ENCODE results near the gene REC114. TPM values are rescaled to one million over a fixed set of nuclear protein-coding genes. Genes with fewer than 3 reads are reported as not detected.

Gene REC114
- total and polyA plus RNA-seq, 12 donors, result 0.28 to 0.62 (median 0.44) TPM; not detected in 8

DNA sequence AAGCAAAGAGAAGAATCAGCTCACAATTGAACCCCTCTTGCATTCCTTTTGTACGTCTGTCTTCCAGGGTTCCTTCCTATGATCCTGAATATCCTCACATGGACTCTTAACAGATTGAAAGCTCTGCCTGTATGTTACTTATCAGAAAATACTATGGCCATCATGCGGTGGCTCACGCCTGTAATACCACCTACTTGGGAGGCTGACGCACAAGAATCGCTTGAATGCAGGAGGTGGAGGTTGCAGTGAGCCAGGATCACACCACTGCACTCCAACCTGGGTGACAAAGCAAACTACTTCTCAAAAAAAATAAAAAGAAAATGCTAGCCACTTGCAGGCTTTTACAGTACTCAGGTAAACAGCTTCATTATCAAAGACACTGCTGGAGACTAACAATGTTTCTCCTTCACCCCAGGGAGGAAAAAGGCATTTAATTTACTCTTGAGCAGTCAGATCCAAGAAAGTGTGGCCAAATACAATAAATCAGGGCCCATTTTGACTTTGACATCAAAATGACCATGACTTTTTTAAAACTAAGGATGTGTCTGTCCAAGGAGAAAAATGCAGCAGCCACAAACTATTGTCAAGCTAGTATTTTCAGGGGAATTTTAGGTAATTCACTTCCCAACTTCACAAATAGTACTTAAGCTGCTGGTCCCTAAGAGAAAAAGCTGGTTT is 162.9 kb downstream of the REC114 start:
- H3K4me3 ChIP-seq, result no peak overlapping the region
- intact Hi-C loops (cut with DNase I), result loop anchor here in 1 of 10 donors (5.0 kb wide), 1 partner anchor 34 kb away; no protein-coding TSS in a partner anchor
- no peaks in the 10 kb centered on the region for H3K27me3 ChIP-seq
- WGBS, 2 donors, result 95 to 98% methylated on average over 5 of the region's 5 CpGs
- TF ChIP-seq, protein P1, sequence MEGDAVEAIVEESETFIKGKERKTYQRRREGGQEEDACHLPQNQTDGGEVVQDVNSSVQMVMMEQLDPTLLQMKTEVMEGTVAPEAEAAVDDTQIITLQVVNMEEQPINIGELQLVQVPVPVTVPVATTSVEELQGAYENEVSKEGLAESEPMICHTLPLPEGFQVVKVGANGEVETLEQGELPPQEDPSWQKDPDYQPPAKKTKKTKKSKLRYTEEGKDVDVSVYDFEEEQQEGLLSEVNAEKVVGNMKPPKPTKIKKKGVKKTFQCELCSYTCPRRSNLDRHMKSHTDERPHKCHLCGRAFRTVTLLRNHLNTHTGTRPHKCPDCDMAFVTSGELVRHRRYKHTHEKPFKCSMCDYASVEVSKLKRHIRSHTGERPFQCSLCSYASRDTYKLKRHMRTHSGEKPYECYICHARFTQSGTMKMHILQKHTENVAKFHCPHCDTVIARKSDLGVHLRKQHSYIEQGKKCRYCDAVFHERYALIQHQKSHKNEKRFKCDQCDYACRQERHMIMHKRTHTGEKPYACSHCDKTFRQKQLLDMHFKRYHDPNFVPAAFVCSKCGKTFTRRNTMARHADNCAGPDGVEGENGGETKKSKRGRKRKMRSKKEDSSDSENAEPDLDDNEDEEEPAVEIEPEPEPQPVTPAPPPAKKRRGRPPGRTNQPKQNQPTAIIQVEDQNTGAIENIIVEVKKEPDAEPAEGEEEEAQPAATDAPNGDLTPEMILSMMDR (IDR thresholded peaks at IDR 0.05), result no peak
- peaks cover 0 to 8% (median 0%) of the 10 kb centered on the region in 11 donors for H3K9me3 ChIP-seq
- H3K4me1 ChIP-seq, result peaks cover 5 to 100% (median 77%) of the 10 kb centered on the region in 9 donors
- DNase-seq, result no peak
- no peaks in the 10 kb centered on the region for H3K36me3 ChIP-seq
- H3K27ac ChIP-seq, result no peak overlapping the region
- ATAC-seq, result no peak

- Histone ChIP-seq H3K9me3 (peaks cover 0 to 8% (median 0%) of the 10 kb centered on the region in 11 donors), H3K36me3 (no peaks in the 10 kb centered on the region), H3K4me3 (no peak overlapping the region), H3K4me1 (peaks cover 0 to 99% (median 73%) of the 10 kb centered on the region in 9 donors), H3K27me3 (no peaks in the 10 kb centered on the region), H3K27ac (peak overlapping the region in 1 of 10 donors; percentile 12)
- intact Hi-C loops (cut with DNase I), result loop anchor here in 1 of 10 donors (5.0 kb wide), 1 partner anchor 35 kb away; no protein-coding TSS in a partner anchor
- TF ChIP-seq, protein P1 (IDR thresholded peaks at IDR 0.05), result no peak
- ATAC-seq (no peak), DNase-seq (no peak)
- 69 to 71% methylated on average over 2 of the region's 2 CpGs for WGBS, 2 donors
Measured at GRCh38 chr15:73607405-73607804, 164.4 kb downstream of the REC114 start.

DNA sequence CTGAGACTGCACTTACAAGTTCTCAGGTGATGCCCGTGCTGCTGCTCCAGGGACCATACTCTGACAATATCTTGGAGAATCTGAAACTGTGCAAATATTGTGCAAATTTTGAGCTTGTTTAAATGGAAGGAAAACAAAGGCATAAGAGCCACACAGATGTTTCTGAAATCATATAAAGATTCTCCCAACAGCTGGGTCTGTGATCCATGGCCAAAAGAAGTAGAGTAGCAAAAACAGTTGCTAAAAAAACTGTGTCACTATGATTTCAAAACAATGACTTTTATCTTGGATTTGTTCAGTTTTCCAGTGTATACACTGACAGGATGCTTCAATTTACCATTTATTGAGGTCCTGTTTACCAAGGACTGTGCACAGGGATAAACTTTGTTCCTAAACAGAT is 164.9 kb downstream of the REC114 start:
- ATAC-seq (no peak), DNase-seq (no peak)
- 70 to 84% methylated on average over 1 of the region's 1 CpG for WGBS, 2 donors
- Histone ChIP-seq H3K27me3 (no peaks in the 10 kb centered on the region), H3K36me3 (no peaks in the 10 kb centered on the region), H3K4me1 (peaks cover 0 to 98% (median 71%) of the 10 kb centered on the region in 9 donors), H3K4me3 (no peak overlapping the region), H3K27ac (peak overlapping the region in 1 of 10 donors; percentile 6), H3K9me3 (peaks cover 0 to 8% (median 0%) of the 10 kb centered on the region in 11 donors)
- intact Hi-C loops (cut with DNase I), result loop anchor here in 1 of 10 donors (5.0 kb wide), 1 partner anchor 36 kb away; no protein-coding TSS in a partner anchor
- TF ChIP-seq, protein P1 (IDR thresholded peaks at IDR 0.05), result no peak

DNA sequence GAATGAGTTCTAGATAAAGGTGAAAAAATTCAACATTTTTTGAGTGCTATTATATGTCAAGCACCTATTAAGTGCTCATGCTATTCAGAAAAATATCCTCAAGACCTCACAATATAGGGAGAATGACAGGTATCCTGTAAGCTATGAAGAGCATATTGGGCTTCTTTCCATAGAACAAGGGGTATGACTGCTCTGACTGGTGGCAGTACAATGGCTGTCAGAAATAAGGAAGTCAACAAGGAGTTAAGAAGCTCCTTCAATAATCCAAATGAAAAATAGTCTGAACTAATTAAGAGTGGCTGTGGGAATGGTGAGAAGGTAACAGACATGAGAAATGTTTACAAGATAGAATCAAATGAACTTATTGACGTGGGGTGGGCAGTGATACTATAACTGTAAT is 165.5 kb downstream of the REC114 start:
- intact Hi-C loops (cut with DNase I), result loop anchor here in 1 of 10 donors (5.0 kb wide), 1 partner anchor 36 kb away; no protein-coding TSS in a partner anchor
- peaks cover 0 to 8% (median 0%) of the 10 kb centered on the region in 11 donors for H3K9me3 ChIP-seq
- peaks cover 0 to 98% (median 71%) of the 10 kb centered on the region in 9 donors for H3K4me1 ChIP-seq
- H3K36me3 ChIP-seq, result no peaks in the 10 kb centered on the region
- no peaks in the 10 kb centered on the region for H3K27me3 ChIP-seq
- TF ChIP-seq, protein P1 (IDR thresholded peaks at IDR 0.05), result no peak
- 77 to 81% methylated on average over 1 of the region's 1 CpG for WGBS, 2 donors
- peak in 2 of 8 donors; percentile 27 to 49 for ATAC-seq
- DNase-seq, result no peak
- no peak overlapping the region for H3K4me3 ChIP-seq
- H3K27ac ChIP-seq, result no peak overlapping the region
